PFSK-1 (cell line): ENCODE measurements around the gene IL21.

Source experiments
- FOXP2 ChIP-seq: optimal IDR thresholded peaks from 2 replicates; pipeline ENCODE3; 2011; ENCODE audit warnings: borderline replicate concordance, control low read depth, inconsistent platforms; ENCODE audit not compliant: insufficient read depth; ENCODE audit errors: extremely low read length, extremely low read depth
- POLR2AphosphoS5 ChIP-seq: IDR thresholded peaks from 2 replicates; pipeline ENCODE4 v1.6.1; 2012; ENCODE audit warnings: low read depth, mild to moderate bottlenecking, control low read depth, low read length, moderate library complexity
- REST ChIP-seq, 2 experiments: IDR thresholded peaks; 2 replicates each; pipeline versions ENCODE4 v1.6.1 to v1.8.0; 2011 to 2012; ENCODE audit warnings: low read depth in 2 of 2, low read length in 2 of 2, control low read depth in 1 of 2, inconsistent platforms in 1 of 2, mild to moderate bottlenecking in 1 of 2, moderate library complexity in 1 of 2; ENCODE audit not compliant: insufficient read depth in 1 of 2
- SIN3A ChIP-seq: IDR thresholded peaks from 2 replicates; pipeline ENCODE4 v1.6.1; 2012; ENCODE audit warnings: mild to moderate bottlenecking, low read length, moderate library complexity, borderline replicate concordance; ENCODE audit not compliant: insufficient read depth
- TAF1 ChIP-seq: IDR thresholded peaks from 2 replicates; pipeline ENCODE4 v1.6.1; 2012; ENCODE audit warnings: low read length, control low read depth, borderline replicate concordance; ENCODE audit not compliant: insufficient read depth

Gene IL21

GRCh38 chr4:122624205-122624604 is 3.3 kb upstream of the IL21 start:
- TF ChIP-seq POLR2AphosphoS5 (no peak), REST (IDR thresholded peaks at IDR 0.05; ENCODE audit: insufficient read depth in 1 of 2, low read depth in 2 of 2, low read length in 2 of 2) (no peak), SIN3A (no peak), FOXP2 (no peak), TAF1 (no peak)

- TF ChIP-seq SIN3A: no peak
- TF ChIP-seq TAF1: no peak
- no peak for TF ChIP-seq REST (IDR thresholded peaks at IDR 0.05; ENCODE audit: insufficient read depth in 1 of 2, low read depth in 2 of 2, low read length in 2 of 2)
- no peak for TF ChIP-seq FOXP2
- TF ChIP-seq POLR2AphosphoS5: no peak
Observed at GRCh38 chr4:122623637-122624166, 2.8 kb upstream of the IL21 start.

- TF ChIP-seq REST (IDR thresholded peaks at IDR 0.05; ENCODE audit: insufficient read depth in 1 of 2, low read depth in 2 of 2, low read length in 2 of 2): no peak
- TF ChIP-seq POLR2AphosphoS5: no peak
- no peak for TF ChIP-seq TAF1
- no peak for TF ChIP-seq SIN3A
- TF ChIP-seq FOXP2: no peak
Observed at GRCh38 chr4:122622400-122622799, 1.5 kb upstream of the IL21 start.

- TF ChIP-seq TAF1: no peak
- no peak for TF ChIP-seq SIN3A
- no peak for TF ChIP-seq FOXP2
- TF ChIP-seq POLR2AphosphoS5: no peak
- TF ChIP-seq REST (IDR thresholded peaks at IDR 0.05; ENCODE audit: insufficient read depth in 1 of 2, low read depth in 2 of 2, low read length in 2 of 2): no peak
Observed at GRCh38 chr4:122619611-122620010, 1.3 kb downstream of the IL21 start.
